Measurements from ENCODE around the gene KLHL14.
A peak's percentile ranks its signal among the peaks of the same experiment; 100 is the strongest.
"Not testable (repeated sequence)": the region's sequence is repeated elsewhere in the genome, so short reads cannot be mapped to it uniquely, and the experiment has no call there.

The KLHL14 gene, protein sequence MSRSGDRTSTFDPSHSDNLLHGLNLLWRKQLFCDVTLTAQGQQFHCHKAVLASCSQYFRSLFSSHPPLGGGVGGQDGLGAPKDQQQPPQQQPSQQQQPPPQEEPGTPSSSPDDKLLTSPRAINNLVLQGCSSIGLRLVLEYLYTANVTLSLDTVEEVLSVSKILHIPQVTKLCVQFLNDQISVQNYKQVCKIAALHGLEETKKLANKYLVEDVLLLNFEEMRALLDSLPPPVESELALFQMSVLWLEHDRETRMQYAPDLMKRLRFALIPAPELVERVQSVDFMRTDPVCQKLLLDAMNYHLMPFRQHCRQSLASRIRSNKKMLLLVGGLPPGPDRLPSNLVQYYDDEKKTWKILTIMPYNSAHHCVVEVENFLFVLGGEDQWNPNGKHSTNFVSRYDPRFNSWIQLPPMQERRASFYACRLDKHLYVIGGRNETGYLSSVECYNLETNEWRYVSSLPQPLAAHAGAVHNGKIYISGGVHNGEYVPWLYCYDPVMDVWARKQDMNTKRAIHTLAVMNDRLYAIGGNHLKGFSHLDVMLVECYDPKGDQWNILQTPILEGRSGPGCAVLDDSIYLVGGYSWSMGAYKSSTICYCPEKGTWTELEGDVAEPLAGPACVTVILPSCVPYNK

DNA sequence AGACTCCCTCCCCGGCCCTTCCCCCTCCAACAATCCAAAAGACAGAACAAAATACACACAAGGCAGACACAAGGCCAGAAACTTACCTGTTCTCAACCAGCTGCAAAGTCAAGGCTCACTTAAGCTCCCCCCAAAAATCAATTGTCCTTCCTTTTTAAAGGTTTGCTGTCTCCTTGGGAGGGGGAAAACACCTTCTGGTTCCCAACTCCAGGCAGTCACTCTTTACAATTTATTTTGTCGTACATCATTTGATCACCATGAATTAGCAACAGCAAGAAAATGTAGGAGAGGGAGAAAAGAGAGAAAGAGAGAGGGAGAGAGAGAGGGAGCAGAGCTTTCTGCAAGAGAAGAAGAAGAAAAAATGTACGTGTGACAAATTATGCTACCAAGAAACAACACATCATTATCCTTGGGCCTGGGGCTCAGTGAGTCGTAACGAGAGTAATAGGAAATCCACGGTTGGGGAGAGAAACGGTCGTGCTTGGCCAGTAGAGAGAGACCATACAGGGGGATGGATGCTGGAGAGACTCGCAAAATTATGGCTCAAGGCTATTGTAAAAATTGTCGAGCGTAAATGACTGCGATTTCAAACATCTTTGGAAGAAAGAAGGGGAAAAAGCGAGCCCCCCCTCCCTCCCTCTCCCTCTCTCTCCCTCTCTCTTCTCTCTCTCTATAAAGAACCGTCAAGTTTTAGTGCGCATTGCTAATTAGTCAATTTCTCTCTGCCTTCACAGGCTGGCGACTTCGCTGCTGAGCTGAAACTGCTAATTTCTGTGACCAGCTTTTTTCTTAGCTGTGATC, at the start of gene KLHL14:
TSS of gene KLHL14 (minus strand) at position 443 of the 801 bp plus-strand sequence. CDS start 2,432 bp downstream, outside the sequence.
- DNase-seq (ENCODE audit: low spot score): no peak

DNA sequence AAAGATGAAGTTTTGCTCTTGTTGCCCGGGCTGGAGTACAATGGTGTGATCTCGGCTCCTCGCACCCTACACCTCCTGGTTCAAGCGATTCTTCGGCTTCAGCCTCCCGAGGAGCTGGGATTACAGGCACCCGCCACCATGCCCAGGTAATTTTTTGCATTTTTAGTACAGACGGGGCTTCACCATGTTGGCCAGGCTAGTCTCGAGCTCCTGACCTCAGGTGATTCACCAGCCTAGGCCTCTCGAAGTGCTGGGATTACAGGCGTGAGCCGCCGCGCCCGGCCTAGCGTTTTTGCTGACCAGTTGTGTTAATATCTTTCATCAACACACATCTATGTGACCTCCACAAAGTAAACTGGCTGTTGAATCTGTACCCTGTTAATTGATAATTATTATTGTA, 49.4 kb upstream of the KLHL14 start:
- no peak for DNase-seq (ENCODE audit: low spot score)

DNA sequence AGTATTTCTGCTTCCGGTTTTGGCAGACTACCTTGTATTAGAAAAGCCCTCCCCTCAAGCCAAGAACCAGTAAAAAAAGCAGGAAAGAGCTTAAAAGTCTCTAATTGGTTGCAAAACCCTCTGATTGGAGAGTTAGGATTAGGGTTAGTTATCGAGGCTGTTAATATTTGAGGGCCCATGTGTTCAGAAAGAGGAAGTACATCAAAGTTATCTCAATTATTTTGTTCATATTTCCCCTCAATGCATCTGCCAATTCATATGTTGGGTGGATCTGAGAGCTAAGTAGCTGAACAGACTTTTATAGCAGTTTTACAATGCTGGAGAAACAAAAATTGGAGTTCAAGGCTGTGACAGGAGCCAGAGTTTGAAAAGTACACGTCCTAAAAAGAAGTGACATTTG, 43.1 kb upstream of the KLHL14 start:
- no peak for DNase-seq (ENCODE audit: low spot score)

DNA sequence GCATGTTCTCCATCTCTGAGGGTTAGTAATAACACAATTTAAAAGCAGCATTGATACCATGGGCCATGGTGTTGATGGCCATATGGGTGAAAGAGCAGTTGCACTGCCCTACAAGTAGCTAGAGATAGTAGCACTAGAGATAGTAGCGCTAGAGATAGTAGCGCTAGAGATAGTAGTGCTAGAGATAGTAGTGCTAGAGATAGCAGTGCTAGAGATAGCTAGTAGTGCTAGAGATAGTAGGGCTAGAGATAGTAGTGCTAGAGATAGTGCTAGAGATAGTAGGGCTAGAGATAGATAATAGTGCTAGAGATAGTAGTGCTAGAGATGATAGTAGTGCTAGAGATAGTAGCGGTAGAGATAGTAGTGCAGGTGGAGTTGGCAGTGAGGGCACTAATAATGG, 39.5 kb upstream of the KLHL14 start:
- no peak for DNase-seq (ENCODE audit: low spot score)

DNA sequence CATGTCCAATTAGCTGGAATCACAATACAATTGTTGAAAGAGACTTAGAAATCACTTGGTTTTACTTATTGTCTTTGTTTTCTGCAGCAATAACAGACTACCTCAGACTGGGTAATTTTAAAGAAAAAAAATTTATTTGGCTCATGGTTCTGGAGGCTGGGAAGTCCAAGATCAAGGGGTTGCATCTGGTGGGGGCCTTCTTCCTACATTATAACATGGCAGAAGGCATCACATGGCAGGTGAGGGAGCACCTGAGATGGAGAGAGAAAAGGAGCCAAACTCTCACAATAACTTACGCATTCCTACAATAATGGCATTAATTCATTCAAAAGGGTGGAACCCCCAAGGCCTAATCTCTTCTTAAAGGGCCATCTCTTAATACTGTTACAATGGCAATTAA, 37.5 kb upstream of the KLHL14 start:
- DNase-seq (ENCODE audit: low spot score): no peak

DNA sequence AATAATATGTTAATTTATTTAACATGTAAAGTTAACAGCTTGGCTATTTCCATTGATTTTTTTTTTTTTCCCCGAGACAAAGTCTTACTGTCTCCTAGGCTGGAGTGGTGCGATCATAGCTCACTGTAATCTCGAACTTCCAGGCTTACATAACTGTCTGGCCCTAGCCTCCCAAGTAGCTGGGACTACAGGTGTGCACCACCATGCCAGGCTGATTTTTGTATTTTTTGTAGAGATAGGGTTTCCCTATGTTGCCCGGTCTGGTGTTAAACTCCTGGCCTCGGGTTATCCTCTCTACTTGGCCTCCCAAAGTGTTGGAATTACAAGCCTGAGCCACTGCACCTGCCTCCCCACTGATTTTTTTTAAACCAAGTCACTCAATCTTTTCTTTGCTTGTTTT, 32.5 kb upstream of the KLHL14 start:
- no peak for DNase-seq (ENCODE audit: low spot score)

DNA sequence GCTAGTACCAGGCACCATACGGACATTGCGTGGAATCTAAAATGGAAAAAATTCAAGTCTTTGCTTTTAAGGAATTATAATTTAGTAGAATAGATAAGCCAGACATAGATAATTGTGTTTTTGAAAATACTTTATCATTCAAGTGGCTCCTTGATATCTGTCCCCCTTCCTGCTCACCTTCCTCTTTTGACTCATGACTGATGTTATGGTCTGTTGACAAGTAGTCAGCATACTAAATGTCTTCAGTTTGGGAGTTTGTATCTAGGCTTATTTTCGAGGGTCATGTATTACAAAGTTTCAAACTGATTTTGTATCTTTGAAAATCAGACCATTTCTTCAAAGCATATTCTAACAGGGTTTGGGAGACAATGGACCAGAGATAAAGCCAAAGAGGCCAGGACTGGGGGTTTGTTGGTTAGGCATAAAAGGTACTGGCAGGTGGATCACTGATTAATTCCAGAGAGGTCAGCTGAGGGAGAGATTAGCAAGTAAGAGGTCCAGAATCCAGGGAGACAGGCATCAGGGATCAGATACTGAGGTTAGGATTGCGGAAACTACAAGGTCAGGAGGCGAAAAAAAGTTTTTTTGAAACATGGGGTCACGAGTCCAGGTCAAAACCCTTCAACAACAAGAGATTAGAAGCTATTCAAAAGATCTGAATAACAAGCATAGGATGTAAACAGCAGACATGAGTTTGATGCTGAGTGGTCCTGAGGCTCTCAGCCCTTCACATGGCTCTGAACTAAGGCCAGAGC, 31.5 kb upstream of the KLHL14 start:
- DNase-seq (ENCODE audit: low spot score): no peak

DNA sequence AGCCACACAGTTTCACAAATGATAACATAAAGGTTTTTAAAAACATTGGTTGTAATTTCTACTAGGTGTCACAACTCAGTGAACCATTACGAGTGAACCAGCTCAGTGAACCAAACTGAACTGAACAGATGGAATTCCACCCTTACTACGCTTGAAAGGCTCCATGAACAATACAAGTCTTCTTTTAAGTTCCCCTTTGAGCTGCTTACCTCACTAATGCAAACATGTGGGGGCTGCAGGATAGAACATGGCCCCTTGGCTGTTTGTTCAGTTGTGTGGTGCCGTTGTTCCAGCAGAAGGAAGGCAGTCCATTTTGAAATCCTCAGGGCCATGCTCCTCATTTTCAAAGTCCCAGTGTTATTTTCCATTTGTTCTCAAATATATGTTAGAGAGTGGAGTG, 30.7 kb upstream of the KLHL14 start:
- no peak for DNase-seq (ENCODE audit: low spot score)

DNA sequence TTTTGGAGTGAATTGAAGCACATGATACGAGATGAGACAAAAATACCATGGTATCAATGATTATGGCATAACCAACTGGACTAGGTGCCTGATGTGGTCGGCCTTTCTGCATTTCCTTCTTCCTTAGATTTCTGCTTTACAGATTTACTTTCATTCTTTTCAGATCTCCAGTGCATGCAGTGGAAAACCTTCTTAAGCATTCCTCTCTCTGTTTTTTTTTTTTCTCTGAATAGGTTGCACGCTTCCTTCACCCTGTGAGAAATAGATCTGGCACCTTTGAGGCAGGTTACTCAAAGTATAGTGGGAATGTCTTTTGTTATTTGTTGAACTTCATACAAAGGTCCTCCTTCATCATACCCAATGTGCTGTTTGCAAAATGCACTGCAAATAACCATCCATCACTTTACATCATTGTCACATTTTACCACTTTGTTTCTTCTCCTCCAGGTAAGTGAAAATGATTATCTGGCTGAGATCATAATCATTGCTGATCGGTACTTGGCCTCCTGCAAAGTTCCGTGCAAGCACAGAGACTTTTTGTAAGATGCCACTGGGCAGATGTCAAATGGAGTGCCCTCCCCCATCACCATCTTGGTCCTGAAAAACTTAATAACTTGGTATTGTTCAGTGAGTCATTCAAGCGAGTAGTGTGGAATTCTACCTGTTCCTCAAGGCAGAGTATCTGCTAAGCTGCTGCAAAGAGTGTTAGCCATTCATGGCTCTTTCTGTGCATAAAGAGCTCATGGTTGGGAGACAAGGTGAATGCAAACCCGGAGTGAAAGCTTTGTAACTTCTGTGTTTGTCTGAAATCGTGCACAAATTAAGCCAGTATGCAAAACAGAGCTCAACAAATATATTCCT, 30.0 kb upstream of the KLHL14 start:
- no peak for DNase-seq (ENCODE audit: low spot score)

DNA sequence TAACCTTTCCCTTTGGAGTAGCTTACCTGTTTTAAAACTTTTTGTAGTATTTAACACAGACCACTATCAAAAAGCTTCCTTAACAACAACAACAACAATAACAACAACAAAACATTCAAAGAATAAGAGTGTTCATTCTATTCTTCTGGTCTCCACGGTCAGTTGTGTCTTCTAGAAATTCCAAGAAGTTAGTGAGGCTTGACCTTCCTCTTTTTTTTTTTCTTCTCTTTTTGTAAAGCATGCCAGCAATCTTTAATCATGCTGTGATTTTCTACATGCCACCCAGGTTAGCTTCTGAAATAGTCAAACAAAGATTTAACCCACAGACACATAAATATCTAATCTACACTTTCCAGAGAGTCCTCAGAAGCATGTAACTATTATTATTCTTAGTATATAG, 28.4 kb upstream of the KLHL14 start:
- DNase-seq (ENCODE audit: low spot score): no peak

DNA sequence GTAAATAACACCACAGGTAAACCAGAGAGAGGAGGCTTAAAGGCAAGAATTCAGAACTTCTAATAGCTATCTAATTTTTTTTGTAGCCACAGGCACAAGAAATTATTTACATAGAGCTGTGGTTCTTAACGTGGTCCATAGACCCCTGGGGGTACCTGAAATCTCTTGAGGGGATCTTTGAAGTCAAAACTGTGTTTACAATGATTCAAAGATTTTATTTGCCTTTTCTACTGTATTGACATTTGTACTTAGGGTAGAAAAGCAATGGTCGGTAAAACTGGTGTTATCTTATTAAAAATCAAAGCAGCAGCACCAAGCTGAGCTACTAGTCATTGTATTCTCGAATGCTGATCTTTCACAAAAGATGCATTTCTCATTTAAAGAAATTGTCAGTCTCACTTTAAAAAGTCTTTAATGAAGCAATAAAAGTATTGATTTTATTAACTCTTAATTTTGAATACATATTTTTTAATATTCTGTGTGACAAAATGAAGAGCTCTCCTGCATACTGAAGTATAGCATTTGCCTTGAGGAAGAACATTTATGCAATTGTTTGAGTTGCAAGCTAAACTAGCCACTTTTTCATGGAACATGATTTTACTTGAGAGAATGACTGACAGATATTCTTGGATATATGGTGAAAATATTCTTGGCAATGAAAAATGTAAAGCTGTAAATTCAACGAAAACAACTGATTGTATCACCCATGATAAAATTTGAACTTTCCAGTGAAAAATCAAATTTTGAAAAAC, 25.6 kb upstream of the KLHL14 start:
- no peak for DNase-seq (ENCODE audit: low spot score)

DNA sequence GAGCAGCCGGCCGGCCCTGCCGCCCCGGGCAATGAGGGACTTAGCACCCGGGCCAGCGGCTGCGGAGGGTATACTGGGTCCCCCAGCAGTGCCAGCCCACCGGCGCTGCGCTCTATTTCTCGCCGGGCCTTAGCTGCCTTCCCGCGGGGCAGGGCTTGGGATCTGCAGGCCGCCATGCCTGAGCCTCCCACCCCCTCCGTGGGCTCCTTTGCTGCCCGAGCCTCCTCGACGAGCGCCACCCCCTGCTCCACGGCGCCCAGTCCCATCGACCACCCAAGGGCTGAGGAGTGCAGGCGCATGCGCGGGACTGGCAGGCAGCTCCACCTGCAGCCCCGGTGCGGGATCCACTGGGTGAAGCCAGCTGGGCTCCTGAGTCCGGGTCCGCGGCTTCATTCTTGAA, 21.8 kb upstream of the KLHL14 start:
- not testable (repeated sequence) for DNase-seq (ENCODE audit: low spot score)

DNA sequence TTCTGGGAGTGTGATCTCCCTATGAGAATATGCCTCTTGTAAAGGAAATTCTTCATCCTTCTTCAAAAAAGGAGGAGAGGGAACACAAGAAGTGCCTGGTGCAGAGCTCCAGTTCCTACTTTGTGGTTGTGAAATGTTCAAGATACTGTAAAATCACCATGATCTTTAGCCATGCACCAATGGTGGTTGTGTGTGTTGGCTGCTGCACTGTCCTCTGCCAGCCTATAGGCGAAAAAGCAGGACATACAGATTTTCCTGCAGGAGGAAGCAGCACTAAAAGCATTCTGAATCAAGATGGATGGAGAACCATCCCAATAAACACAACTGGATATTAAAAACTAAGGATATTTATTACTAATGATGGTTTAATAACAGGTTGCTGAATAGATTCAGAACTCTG, 6.2 kb upstream of the KLHL14 start:
- DNase-seq (ENCODE audit: low spot score): no peak

DNA sequence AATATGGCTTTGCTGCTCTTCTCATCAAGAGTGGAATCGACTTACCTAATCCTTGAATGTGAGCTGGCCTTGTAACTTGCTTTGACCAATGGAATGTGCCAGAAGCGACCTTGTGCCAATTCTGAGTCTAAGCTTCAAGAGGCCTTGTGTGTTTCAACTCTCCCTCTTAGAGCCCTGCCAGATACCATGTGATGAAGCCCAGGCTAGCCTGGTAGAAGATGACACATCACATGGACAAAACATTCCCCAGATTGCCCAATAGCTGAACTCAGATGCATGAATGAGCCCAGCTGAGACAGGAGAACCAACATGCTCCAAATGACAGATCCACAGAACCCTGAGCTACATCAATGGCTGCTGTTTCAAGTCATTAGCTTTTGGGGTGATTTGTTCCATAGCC, 4.2 kb upstream of the KLHL14 start:
- DNase-seq (ENCODE audit: low spot score): no peak

DNA sequence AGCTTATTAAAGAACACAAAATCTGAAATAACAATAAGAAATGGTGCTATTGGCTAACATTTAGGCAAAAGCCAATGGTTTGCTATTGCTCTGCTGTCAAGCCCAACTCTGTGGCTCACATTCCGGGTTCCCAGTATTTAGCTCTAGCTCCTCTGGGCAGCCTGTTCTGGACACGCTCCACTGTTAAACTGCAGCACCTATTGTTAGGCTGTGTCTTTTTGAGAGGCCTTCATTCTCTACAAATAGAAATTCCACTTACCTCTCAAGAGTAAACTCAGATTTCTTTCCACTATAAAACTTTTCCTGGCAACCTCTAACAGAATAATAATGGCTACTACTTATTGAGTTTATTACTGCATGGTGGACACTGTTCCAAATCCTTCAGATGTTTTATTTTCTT, 3.7 kb upstream of the KLHL14 start:
- no peak for DNase-seq (ENCODE audit: low spot score)

DNA sequence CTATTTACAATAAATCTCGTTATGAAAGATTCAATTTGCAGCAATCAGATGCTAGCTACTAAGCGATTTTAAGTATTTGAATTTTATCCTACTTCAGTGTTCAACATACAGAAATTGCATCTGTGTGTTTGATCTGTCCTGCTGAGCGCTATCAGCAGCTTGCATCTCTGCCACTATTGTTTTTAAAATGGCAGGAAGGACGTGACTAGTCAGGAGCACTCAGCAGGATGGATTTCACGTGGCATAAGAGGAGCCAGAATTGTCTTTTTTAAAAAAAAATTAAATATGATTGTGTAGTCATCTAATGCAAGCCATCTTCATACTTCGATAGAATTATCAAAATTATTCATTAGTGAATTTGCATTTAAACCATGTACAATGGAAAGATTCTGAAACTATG, 2.8 kb upstream of the KLHL14 start:
- no peak for DNase-seq (ENCODE audit: low spot score)

DNA sequence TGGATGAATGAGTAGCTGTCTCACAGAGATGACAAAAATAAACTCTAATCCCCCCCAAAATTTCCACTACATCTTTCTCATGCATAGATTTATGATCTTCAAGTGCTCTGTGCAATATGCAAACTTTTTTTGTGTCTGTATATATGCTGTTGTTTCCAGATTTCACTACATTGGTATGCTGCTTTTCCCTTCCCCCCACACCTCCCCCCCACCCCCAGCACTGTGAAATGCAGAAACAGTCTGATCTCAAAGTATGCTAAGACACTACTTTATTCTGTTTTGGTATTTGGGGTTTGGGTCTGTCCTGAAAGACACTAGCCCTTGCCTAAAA, 524 bp upstream of the KLHL14 start:
- no peak for DNase-seq (ENCODE audit: low spot score)

DNA sequence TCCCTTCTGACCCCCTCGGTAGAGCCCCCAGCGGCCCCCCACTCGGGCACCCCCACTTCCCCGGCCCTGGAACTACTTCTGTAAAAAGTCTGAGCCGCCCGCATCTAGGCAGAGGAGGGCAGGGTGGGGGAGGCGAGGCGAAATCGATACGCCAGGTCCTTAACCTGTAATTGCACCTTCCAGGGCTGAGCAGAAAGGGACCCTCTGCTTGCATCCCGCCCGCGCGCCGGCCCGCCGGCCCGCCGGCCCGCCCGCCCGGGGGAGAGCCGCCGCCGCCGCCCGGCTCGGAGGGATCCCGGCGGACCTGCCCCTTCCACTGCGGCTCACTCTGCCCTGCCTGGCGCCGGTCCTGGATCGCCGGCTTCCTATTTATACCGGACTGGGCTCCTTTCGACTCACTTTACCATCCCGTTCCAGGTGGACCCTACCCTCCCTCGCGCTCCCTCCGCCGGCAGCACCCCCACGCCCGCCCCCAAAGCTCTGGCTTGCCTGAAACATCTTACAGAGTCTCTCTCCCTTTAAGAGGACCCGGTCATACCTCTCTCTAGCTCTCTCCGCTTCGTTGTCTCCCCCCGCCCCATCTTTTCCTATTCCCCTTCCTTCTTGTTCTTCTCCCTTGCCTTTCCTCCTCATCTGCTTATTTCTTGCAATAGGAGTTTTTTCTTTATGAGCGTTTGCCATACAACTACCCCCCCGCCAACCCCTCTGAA, 797 bp downstream of the KLHL14 start:
- DNase-seq (ENCODE audit: low spot score): no peak

DNA sequence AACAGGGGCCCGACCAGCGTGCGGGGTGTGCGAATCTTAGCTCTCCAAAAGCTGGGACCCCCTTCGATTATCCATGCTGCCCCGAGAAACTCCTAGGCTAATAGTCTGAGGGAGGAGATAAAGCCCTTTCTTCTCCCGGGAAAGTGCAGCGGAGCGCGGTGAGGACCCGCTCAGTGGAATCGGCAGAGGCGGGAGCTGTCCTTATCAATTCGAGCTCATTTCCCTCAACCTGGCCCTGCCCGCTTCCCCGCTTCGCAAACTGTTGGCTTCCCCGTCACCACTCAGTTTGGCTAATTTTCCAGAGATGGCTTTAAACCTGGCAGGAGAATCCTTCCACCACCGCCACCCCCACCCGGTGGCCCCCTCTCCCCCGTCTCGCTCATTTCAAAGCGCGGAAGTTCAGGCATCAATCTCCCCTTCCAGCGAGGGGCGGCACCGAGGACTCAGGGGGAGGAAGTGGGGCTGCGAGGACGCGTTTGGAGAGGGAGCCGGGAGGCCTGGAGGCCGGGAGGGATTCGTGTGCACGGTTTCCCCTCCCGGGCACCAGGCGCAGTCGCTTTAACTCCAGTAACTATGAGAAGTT, 1.6 kb downstream of the KLHL14 start:
- DNase-seq (ENCODE audit: low spot score): peak; percentile 38

Data from HuH-7 (cell line).